ENCODE data around the gene SLCO1B1. TPM values are rescaled to one million over a fixed set of nuclear protein-coding genes. Genes with fewer than 3 reads are reported as not detected.
"Not testable (repeated sequence)": the region's sequence is repeated elsewhere in the genome, so short reads cannot be mapped to it uniquely, and the experiment has no call there.

The SLCO1B1 gene
- total RNA-seq, 2 experiments from 2014 or later, result not detected

GRCh38 chr12:21155522-21156351 lies 24.7 kb downstream of the SLCO1B1 start:
- DNase-seq (no peak), ATAC-seq (ENCODE audit: low read depth) (no peak)
- Mint-ChIP-seq H3K4me1 (peaks cover 5% of the 10 kb centered on the region), H3K4me3 (no peak overlapping the region), H3K27ac (no peak overlapping the region), H3K27me3 (peaks cover 2% of the 10 kb centered on the region), H3K36me3 (no peaks in the 10 kb centered on the region), H3K9me3 (no peaks in the 10 kb centered on the region)
- POLR2A ChIA-PET, result no interaction called here

GRCh38 chr12:21165048-21165447 lies 34.1 kb downstream of the SLCO1B1 start:
- no peak overlapping the region for H3K4me3 Mint-ChIP-seq
- no peak for DNase-seq
- POLR2A ChIA-PET, result no interaction called here
- H3K4me1 Mint-ChIP-seq, result no peaks in the 10 kb centered on the region
- H3K27me3 Mint-ChIP-seq, result no peaks in the 10 kb centered on the region
- H3K9me3 Mint-ChIP-seq, result no peaks in the 10 kb centered on the region
- H3K27ac Mint-ChIP-seq, result no peak overlapping the region
- H3K36me3 Mint-ChIP-seq, result no peaks in the 10 kb centered on the region
- ATAC-seq (ENCODE audit: low read depth), result no peak

DNA sequence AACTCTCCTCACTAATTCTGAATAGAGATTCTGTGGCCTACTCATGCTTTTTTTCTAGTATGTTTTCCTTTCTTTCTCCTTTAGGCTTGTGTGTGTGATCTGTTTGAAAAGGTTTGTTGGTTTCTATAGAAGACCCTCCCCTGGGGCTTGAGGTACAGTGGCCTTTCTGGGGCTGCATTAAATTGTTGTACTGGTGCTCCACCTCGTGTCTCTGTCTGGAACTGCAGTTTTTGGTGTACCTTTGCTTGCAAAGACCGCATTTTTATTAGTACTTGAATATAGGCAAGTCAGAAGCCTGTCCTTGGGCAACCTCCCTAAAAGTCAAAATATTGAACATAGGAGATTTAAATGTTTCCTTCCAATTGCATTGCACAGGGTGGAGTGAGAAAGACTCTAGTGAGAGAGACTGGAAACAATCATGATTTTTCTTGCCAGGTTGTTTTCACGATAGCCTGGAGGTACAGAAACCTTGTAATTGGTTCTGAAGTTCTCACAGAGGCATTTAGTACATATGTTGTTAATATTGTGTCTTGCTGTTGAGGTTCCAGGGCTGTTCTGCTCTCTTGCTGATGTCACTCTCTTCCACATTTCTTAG lies 39.0 kb downstream of the SLCO1B1 start:
- Mint-ChIP-seq H3K27me3 (no peaks in the 10 kb centered on the region), H3K4me1 (no peaks in the 10 kb centered on the region), H3K4me3 (no peak overlapping the region), H3K27ac (no peak overlapping the region), H3K36me3 (no peaks in the 10 kb centered on the region), H3K9me3 (no peaks in the 10 kb centered on the region)
- ATAC-seq (ENCODE audit: low read depth) (no peak), DNase-seq (no peak)
- POLR2A ChIA-PET, result no interaction called here

DNA sequence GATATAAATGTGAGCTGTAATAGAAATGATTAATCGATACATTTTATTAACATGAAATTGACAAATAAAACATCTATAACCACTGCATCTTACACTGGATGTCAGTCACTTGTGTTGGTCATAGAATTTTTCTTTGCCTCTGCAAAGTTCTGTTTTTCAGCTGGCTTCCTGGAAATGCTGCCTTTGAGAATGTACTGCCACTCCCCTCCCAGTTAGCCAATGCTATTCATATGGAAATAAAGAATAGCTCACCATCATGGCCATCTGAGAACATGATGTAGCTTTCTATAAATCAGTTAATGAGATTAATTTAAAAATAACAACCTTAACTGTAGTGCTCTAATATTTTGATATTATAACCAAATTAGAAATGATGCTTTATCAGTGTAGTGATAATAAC lies 41.1 kb downstream of the SLCO1B1 start:
- H3K4me1 Mint-ChIP-seq, result no peaks in the 10 kb centered on the region
- H3K4me3 Mint-ChIP-seq, result no peak overlapping the region
- ATAC-seq (ENCODE audit: low read depth) (no peak), DNase-seq (no peak)
- POLR2A ChIA-PET, result no interaction called here
- H3K36me3 Mint-ChIP-seq, result no peaks in the 10 kb centered on the region
- H3K9me3 Mint-ChIP-seq, result no peaks in the 10 kb centered on the region
- no peak overlapping the region for H3K27ac Mint-ChIP-seq
- H3K27me3 Mint-ChIP-seq, result no peaks in the 10 kb centered on the region

DNA sequence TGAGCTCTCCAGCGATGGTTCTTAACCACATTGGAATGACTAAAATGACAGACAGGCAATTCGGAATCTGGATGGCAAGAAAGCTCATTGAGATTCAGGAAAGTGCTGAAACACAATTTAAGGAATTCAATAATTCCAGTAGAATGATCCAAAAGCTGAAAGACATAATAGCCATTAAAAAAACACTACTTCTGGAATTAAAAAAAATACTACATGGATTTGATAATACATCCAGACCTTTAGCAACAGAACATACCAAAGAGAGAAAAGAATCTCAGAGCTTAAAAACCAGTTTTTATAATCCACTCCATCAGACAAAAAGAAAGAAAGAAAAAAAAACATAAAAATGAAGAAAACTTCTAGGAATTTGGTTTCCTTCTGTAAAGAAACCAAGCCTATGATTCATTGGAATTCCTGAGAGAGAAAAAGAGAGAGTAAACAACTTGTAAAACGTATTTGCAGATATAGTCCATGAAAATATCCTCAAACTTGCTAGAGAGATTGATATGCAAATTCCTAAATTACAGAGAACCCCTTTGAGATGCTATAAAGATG lies 52.8 kb downstream of the SLCO1B1 start:
- ATAC-seq (ENCODE audit: low read depth) (no peak), DNase-seq (no peak)
- Mint-ChIP-seq H3K4me1 (no peaks in the 10 kb centered on the region), H3K4me3 (no peak overlapping the region), H3K27ac (no peak overlapping the region), H3K9me3 (no peaks in the 10 kb centered on the region), H3K27me3 (no peaks in the 10 kb centered on the region), H3K36me3 (no peaks in the 10 kb centered on the region)
- POLR2A ChIA-PET, result no interaction called here

DNA sequence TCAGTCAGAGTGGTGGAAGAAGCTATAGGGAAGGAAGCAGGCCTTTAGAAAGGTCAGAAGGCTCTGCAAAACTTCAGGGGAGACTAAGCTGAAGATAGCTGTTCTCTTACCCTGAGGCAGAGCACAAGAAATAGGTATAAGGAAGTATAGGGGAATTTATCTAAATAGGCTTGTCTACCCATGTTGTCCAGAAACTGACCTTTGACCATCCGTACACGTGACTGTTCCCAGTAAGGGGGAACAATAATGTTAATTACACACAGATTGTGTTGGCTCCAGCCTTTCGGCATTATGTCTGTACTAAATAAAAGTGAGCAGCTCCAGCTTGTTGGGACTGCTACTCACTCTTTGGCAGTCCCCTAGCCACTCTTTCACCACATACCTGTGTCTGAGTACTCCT lies 59.0 kb downstream of the SLCO1B1 start:
- no peak overlapping the region for H3K27ac Mint-ChIP-seq

DNA sequence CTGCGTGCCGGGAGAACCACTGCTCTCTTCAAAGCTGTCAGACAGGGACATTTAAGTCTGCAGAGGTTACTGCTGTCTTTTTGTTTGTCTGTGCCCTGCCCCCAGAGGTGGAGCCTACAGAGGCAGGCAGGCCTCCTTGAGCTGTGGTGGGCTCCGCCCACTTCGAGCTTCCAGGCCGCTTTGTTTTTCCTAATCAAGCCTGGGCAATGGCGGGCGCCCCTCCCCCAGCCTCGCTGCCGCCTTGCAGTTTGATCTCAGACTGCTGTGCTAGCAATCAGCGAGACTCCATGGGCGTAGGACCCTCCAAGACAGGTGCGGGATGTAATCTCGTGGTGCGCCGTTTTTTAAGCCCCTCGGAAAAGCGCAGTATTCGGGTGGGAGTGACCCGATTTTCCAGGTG lies 83.4 kb downstream of the SLCO1B1 start:
- H3K4me3 Mint-ChIP-seq; DNase-seq; ATAC-seq (ENCODE audit: low read depth); H3K36me3 Mint-ChIP-seq; H3K4me1 Mint-ChIP-seq; H3K27ac Mint-ChIP-seq; H3K27me3 Mint-ChIP-seq; H3K9me3 Mint-ChIP-seq; POLR2A ChIA-PET: not testable (repeated sequence)

More for the DNA sequence above, 59.0 kb downstream of the SLCO1B1 start:
- Mint-ChIP-seq H3K9me3 (peaks cover 1% of the 10 kb centered on the region), H3K36me3 (no peaks in the 10 kb centered on the region), H3K4me1 (no peaks in the 10 kb centered on the region), H3K27me3 (no peaks in the 10 kb centered on the region), H3K4me3 (no peak overlapping the region)
- ATAC-seq (ENCODE audit: low read depth), result no peak
- POLR2A ChIA-PET, result no interaction called here
- DNase-seq, result no peak

- Mint-ChIP-seq H3K27me3 (no peaks in the 10 kb centered on the region), H3K9me3 (peaks cover 2% of the 10 kb centered on the region), H3K27ac (no peak overlapping the region), H3K4me1 (no peaks in the 10 kb centered on the region), H3K36me3 (no peaks in the 10 kb centered on the region), H3K4me3 (no peak overlapping the region)
- DNase-seq (no peak), ATAC-seq (ENCODE audit: low read depth) (no peak)
- POLR2A ChIA-PET, result no interaction called here
Measured at GRCh38 chr12:21219206-21219605, 88.2 kb downstream of the SLCO1B1 start.

GRCh38 chr12:21220266-21220665 lies 89.3 kb downstream of the SLCO1B1 start:
- DNase-seq, result no peak
- ATAC-seq (ENCODE audit: low read depth), result no peak
- Mint-ChIP-seq H3K27ac (no peak overlapping the region), H3K27me3 (no peaks in the 10 kb centered on the region), H3K4me3 (no peak overlapping the region), H3K4me1 (no peaks in the 10 kb centered on the region), H3K36me3 (no peaks in the 10 kb centered on the region), H3K9me3 (no peaks in the 10 kb centered on the region)
- POLR2A ChIA-PET, result no interaction called here

GRCh38 chr12:21221072-21221471 lies 90.1 kb downstream of the SLCO1B1 start:
- no peak for ATAC-seq (ENCODE audit: low read depth)
- Mint-ChIP-seq H3K27me3 (no peaks in the 10 kb centered on the region), H3K9me3 (no peaks in the 10 kb centered on the region), H3K4me1 (no peaks in the 10 kb centered on the region), H3K27ac (no peak overlapping the region), H3K4me3 (no peak overlapping the region), H3K36me3 (no peaks in the 10 kb centered on the region)
- POLR2A ChIA-PET, result no interaction called here
- no peak for DNase-seq

DNA sequence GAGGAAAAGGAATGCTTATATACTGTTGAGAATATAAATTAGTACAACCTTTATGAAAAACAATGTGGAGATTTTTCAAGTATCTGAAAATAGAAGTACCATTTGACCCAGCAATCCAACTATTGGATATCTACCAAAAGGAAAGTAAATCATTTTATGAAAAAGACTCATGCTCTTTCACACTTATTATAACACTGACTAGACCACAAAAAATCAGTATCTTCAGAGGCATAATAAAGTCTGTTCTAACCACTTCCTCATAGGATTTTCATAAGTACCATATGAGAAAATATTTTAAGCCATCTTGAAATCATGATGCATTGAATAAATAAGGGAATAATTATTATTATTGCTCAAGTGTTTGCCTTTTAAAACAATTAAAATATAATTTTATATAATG lies 90.8 kb downstream of the SLCO1B1 start:
- no peak for ATAC-seq (ENCODE audit: low read depth)
- Mint-ChIP-seq H3K4me3 (no peak overlapping the region), H3K27me3 (no peaks in the 10 kb centered on the region), H3K36me3 (no peaks in the 10 kb centered on the region), H3K4me1 (no peaks in the 10 kb centered on the region), H3K27ac (no peak overlapping the region), H3K9me3 (no peaks in the 10 kb centered on the region)
- no peak for DNase-seq
- POLR2A ChIA-PET, result no interaction called here

DNA sequence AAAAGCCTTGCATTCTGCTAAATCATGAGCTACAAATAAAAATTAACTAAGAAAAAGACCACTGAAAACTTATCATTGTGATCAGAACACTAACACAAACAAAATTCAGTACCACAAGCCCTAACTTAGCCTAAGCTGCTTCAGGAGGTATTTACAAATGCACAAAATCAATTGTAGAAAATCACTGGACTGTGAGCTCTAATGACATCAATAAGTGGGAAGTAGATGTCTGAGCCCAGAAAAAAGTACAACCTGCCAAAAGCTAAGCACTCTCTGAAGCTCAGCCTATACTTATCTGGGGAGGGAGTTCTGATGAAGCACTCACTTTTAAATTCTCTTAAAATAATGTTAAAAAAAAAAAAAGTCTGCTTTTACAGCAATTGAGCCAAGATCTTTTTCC lies 92.9 kb downstream of the SLCO1B1 start:
- Mint-ChIP-seq H3K36me3 (no peaks in the 10 kb centered on the region), H3K4me3 (no peak overlapping the region), H3K27me3 (no peaks in the 10 kb centered on the region), H3K9me3 (no peaks in the 10 kb centered on the region), H3K4me1 (no peaks in the 10 kb centered on the region), H3K27ac (no peak overlapping the region)
- POLR2A ChIA-PET, result no interaction called here
- ATAC-seq (ENCODE audit: low read depth) (no peak), DNase-seq (no peak)

DNA sequence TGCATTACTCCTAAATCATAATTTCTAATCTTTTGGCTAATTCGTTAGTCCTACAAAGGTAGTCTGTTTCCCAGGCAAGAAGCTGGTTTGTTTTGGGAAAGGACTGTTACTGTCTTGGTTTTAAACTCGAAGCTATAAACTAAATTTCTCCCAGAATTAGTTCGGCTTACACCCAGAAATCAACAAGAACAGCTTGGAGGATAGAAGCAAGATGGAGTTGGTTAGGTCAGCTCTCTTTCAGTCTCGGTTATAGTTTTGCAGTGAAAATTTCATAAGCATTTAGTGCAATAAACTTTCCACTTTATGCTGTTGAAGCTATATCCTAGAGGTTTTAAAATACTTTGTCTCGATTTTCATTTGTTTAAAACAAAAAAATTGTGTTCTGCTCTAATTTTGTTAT lies 103.4 kb downstream of the SLCO1B1 start:
- Mint-ChIP-seq H3K4me3 (no peak overlapping the region), H3K27ac (no peak overlapping the region), H3K27me3 (peaks cover 2% of the 10 kb centered on the region), H3K36me3 (no peaks in the 10 kb centered on the region), H3K4me1 (no peaks in the 10 kb centered on the region), H3K9me3 (no peaks in the 10 kb centered on the region)
- POLR2A ChIA-PET, result no interaction called here
- DNase-seq, result no peak
- no peak for ATAC-seq (ENCODE audit: low read depth)

- Mint-ChIP-seq H3K27me3 (peaks cover 2% of the 10 kb centered on the region), H3K4me1 (no peaks in the 10 kb centered on the region), H3K4me3 (no peak overlapping the region), H3K9me3 (no peaks in the 10 kb centered on the region), H3K27ac (no peak overlapping the region), H3K36me3 (no peaks in the 10 kb centered on the region)
- POLR2A ChIA-PET, result no interaction called here
- DNase-seq (no peak), ATAC-seq (ENCODE audit: low read depth) (no peak)
Measured at GRCh38 chr12:21239866-21240265, 108.9 kb downstream of the SLCO1B1 start.

Data from activated naive CD8-positive, alpha-beta T cell treated with anti-CD3 and anti-CD28 coated beads, Interleukin-2, amount 10 ng/mL, durations not matched to agents 7 days and 5 days (primary cell).